Stomach (tissue), 4 donors: ENCODE data around the gene SCG5.

ENCODE experiments used
- EP300 ChIP-seq: sonication (generic); formaldehyde crosslinking; IDR thresholded peaks from one replicate; pipeline ENCODE4 v1.6.1; 2017; ENCODE audit warnings: antibody characterized with exemption
- TF ChIP-seq, protein P1 (sequence below), 7 experiments: fragments of 450-650 bp in 4 of 7; fragments of 200-600 bp in 3 of 7; sonication (generic) in 3 of 7; IDR thresholded peaks; one replicate each; pipeline ENCODE4 v1.5.1; 2016 to 2019; ENCODE audit warnings: antibody characterized with exemption in 7 of 7, control low read depth in 2 of 7, mild to moderate bottlenecking in 1 of 7

DNA sequence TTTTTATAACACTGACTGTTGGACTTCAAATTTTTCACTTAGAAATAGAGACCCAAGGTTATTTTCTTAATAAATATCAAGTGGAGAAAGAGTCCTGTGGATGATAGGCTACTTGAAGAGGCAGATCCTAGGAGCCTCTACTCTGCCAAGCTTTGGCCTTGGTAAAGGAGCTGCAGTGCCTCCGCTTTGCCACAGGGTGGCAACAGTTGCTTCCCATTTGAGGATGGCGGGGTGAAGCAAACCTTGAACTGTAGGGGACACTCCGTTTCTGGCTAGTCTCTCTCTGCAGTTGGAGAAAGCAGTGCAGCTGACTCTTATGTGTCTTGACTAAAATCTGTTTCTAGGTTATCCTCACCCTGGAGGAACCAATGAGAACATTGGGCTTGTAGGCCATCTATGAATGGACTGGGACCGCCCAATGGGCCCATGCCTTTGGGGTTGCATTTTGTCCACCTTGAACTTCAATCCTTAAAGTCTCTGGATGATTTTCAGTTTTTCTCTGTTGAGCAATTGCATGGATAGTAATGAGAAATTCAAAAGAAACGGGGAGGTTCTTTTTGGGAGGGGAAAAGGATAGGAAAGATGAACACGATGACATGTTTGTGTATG, 9.8 kb downstream of the SCG5 start:
- TF ChIP-seq, protein P1, sequence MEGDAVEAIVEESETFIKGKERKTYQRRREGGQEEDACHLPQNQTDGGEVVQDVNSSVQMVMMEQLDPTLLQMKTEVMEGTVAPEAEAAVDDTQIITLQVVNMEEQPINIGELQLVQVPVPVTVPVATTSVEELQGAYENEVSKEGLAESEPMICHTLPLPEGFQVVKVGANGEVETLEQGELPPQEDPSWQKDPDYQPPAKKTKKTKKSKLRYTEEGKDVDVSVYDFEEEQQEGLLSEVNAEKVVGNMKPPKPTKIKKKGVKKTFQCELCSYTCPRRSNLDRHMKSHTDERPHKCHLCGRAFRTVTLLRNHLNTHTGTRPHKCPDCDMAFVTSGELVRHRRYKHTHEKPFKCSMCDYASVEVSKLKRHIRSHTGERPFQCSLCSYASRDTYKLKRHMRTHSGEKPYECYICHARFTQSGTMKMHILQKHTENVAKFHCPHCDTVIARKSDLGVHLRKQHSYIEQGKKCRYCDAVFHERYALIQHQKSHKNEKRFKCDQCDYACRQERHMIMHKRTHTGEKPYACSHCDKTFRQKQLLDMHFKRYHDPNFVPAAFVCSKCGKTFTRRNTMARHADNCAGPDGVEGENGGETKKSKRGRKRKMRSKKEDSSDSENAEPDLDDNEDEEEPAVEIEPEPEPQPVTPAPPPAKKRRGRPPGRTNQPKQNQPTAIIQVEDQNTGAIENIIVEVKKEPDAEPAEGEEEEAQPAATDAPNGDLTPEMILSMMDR (IDR thresholded peaks at IDR 0.05): peak in 5 of 7 experiments; percentile 47 to 91 (median 89)
- no peak for TF ChIP-seq EP300
